H1 (cell line): ENCODE data around the gene GDI2. TPM values are rescaled to one million over a fixed set of nuclear protein-coding genes. Genes with fewer than 3 reads are reported as not detected.
A peak's percentile ranks its signal among the peaks of the same experiment; 100 is the strongest.

Experiments used
- CTCF ChIA-PET: fragments of 300-600 bp; sonication (Branson Sonifier 250); formaldehyde crosslinking; loops from one replicate; lab custom pipeline; 2021; ENCODE audit not compliant: partially characterized antibody; lab: Charles Lee
- POLR2A ChIA-PET: fragments of 300-600 bp; sonication (Branson Sonifier 250); formaldehyde crosslinking; loops from one replicate; lab custom pipeline; 2021; ENCODE audit warnings: inconsistent platforms; ENCODE audit not compliant: partially characterized antibody; lab: Charles Lee
- DNase-seq, 2 experiments: peaks; one replicate each; pipeline versions ENCODE4 v3.0.0 to v3.0.0-alpha.2; 2010 to 2022; ENCODE audit warnings: low spot score in 2 of 2, low read depth in 1 of 2, mixed read lengths in 1 of 2
- FAIRE-seq: peaks from 2 replicates; lab custom pipeline; 2011; peaks lifted over from hg19 to GRCh38; lab: Jason Lieb, UNC
- H2AFZ ChIP-seq: 2 replicates; pipeline ENCODE4 v1.8.1; 2012; ENCODE audit warnings: low read length, inconsistent platforms
- H2AK5ac ChIP-seq: 2 replicates; pipeline ENCODE4 v1.6.1; 2013; ENCODE audit warnings: low read depth, low read length
- H2BK120ac ChIP-seq: replicated peaks from 2 replicates; pipeline ENCODE3; 2013; ENCODE audit warnings: low read depth, low read length, inconsistent platforms
- H2BK12ac ChIP-seq: 2 replicates; pipeline ENCODE4 v1.6.1; 2013; ENCODE audit warnings: low read depth, low read length
- H2BK15ac ChIP-seq: 2 replicates; pipeline ENCODE4 v1.6.1; 2013; ENCODE audit warnings: low read length
- H2BK20ac ChIP-seq: 2 replicates; pipeline ENCODE4 v1.6.1; 2013; ENCODE audit warnings: low read length
- H2BK5ac ChIP-seq: 2 replicates; pipeline ENCODE4 v1.6.1; 2013; ENCODE audit warnings: low read depth, low read length
- H3K14ac ChIP-seq: 2 replicates; pipeline ENCODE4 v1.6.1; 2013; ENCODE audit warnings: inconsistent platforms; ENCODE audit not compliant: insufficient read length
- H3K18ac ChIP-seq: 2 replicates; pipeline ENCODE4 v1.6.1; 2013; ENCODE audit warnings: low read length; ENCODE audit errors: extremely low read depth
- H3K23ac ChIP-seq: 2 replicates; pipeline ENCODE4 v1.6.1; 2013; ENCODE audit warnings: inconsistent platforms; ENCODE audit not compliant: insufficient read length
- H3K23me2 ChIP-seq: 2 replicates; pipeline ENCODE4 v1.6.1; 2013; ENCODE audit warnings: low read depth, low read length
- H3K27ac ChIP-seq: 2 replicates; pipeline ENCODE4 v1.6.1; 2011; ENCODE audit warnings: low read depth, low read length, inconsistent platforms
- H3K27me3 ChIP-seq, 4 experiments: replicated peaks in 1 of 4; 1 replicate in 1 of 4; 2 replicates in 3 of 4; pipeline versions ENCODE4 v1.6.1 to v1.8.1; 2011 to 2013; ENCODE audit warnings: low read length in 3 of 4, mild to moderate bottlenecking in 3 of 4, inconsistent platforms in 2 of 4, mixed read lengths in 2 of 4, moderate library complexity in 1 of 4; ENCODE audit not compliant: control insufficient read depth in 3 of 4, insufficient read depth in 3 of 4; ENCODE audit errors: extremely low read depth in 1 of 4
- H3K36me3 ChIP-seq, 4 experiments: 2 replicates each; pipeline versions ENCODE4 v1.6.1 to v1.8.1; 2011 to 2013; ENCODE audit warnings: mild to moderate bottlenecking in 4 of 4, low read length in 3 of 4, moderate library complexity in 2 of 4, control low read depth in 1 of 4, inconsistent platforms in 1 of 4; ENCODE audit not compliant: insufficient read depth in 4 of 4, control insufficient read depth in 2 of 4
- H3K4ac ChIP-seq: replicated peaks from 2 replicates; pipeline ENCODE3; 2013; ENCODE audit warnings: low read length, low read depth, mixed read lengths, inconsistent platforms; ENCODE audit not compliant: insufficient read length
- H3K4me1 ChIP-seq, 4 experiments: replicated peaks in 1 of 4; 1 replicate in 1 of 4; 2 replicates in 3 of 4; pipeline versions ENCODE4 v1.6.1 to v1.8.1; 2011 to 2013; ENCODE audit warnings: low read length in 3 of 4, inconsistent platforms in 2 of 4, mixed read lengths in 1 of 4; ENCODE audit not compliant: insufficient read depth in 4 of 4, control insufficient read depth in 3 of 4
- H3K4me2 ChIP-seq, 2 experiments: 2 replicates each; pipeline versions ENCODE4 v1.6.1 to v1.8.1; 2011 to 2013; ENCODE audit warnings: low read depth in 2 of 2, low read length in 2 of 2, control low read depth in 1 of 2, inconsistent platforms in 1 of 2, mild to moderate bottlenecking in 1 of 2; ENCODE audit not compliant: insufficient read depth in 1 of 2
- H3K4me3 ChIP-seq, 4 experiments: fragments of 200-600, 300-600 bp in 1 of 4; sonication (generic), shearing (Covaris generic), sonication (Bioruptor Twin) in 1 of 4; 2 replicates each; pipeline versions ENCODE4 v1.5.1 to v1.8.1; 2011 to 2016; ENCODE audit warnings: low read length in 4 of 4, low read depth in 3 of 4, control low read depth in 2 of 4, inconsistent platforms in 2 of 4, mild to moderate bottlenecking in 2 of 4, mixed read lengths in 1 of 4, moderate library complexity in 1 of 4; ENCODE audit not compliant: insufficient read depth in 2 of 4; ENCODE audit errors: extremely low read depth in 1 of 4
- H3K56ac ChIP-seq: replicated peaks from 2 replicates; pipeline ENCODE3; 2013; ENCODE audit warnings: low read depth, mild to moderate bottlenecking, mixed read lengths, low read length, inconsistent platforms; ENCODE audit not compliant: insufficient read length
- H3K79me1 ChIP-seq: 2 replicates; pipeline ENCODE4 v1.6.1; 2013; ENCODE audit warnings: low read depth, low read length, control low read depth
- H3K79me2 ChIP-seq, 2 experiments: 2 replicates each; pipeline versions ENCODE4 v1.6.1 to v1.8.1; 2012 to 2013; ENCODE audit warnings: low read length in 2 of 2, mild to moderate bottlenecking in 2 of 2, inconsistent platforms in 1 of 2; ENCODE audit not compliant: insufficient read depth in 2 of 2, control insufficient read depth in 1 of 2
- H3K9ac ChIP-seq, 4 experiments: replicated peaks in 1 of 4; 1 replicate in 1 of 4; 2 replicates in 3 of 4; pipeline versions ENCODE4 v1.6.1 to v1.8.1; 2011 to 2013; ENCODE audit warnings: low read depth in 3 of 4, low read length in 3 of 4, control low read depth in 2 of 4, mild to moderate bottlenecking in 2 of 4, moderate library complexity in 2 of 4, inconsistent platforms in 1 of 4; ENCODE audit errors: extremely low read depth in 1 of 4
- H3K9me3 ChIP-seq, 2 experiments: 2 replicates each; pipeline versions ENCODE4 v1.6.1 to v1.8.1; 2012 to 2013; ENCODE audit warnings: mild to moderate bottlenecking in 2 of 2, moderate library complexity in 2 of 2, control low read depth in 1 of 2, inconsistent platforms in 1 of 2, low read depth in 1 of 2, low read length in 1 of 2, mixed read lengths in 1 of 2; ENCODE audit not compliant: insufficient read depth in 2 of 2
- H4K20me1 ChIP-seq, 2 experiments: replicated peaks in 1 of 2; 2 replicates each; pipeline versions ENCODE3 to v1.8.1; 2011 to 2013; ENCODE audit warnings: inconsistent platforms in 2 of 2, low read length in 2 of 2, mild to moderate bottlenecking in 1 of 2; ENCODE audit not compliant: insufficient read depth in 2 of 2, control insufficient read depth in 1 of 2
- H4K5ac ChIP-seq: 2 replicates; pipeline ENCODE4 v1.6.1; 2013; ENCODE audit warnings: low read length, low read depth, mixed read lengths, inconsistent platforms; ENCODE audit not compliant: insufficient read length
- H4K8ac ChIP-seq: 2 replicates; pipeline ENCODE4 v1.8.0; 2013; ENCODE audit warnings: mild to moderate bottlenecking, moderate library complexity, low read length, inconsistent platforms; ENCODE audit not compliant: insufficient read depth; ENCODE audit errors: extremely low read depth
- H4K91ac ChIP-seq: replicated peaks from 2 replicates; pipeline ENCODE3; 2013; ENCODE audit warnings: low read length, mixed read lengths, inconsistent platforms; ENCODE audit not compliant: insufficient read length
- BRCA1 ChIP-seq: IDR thresholded peaks from 2 replicates; pipeline ENCODE4 v1.6.1; 2012; ENCODE audit warnings: low read depth, low read length, improper control_type of control experiment
- KDM5A ChIP-seq: fragments of 200-600 bp; IDR thresholded peaks from 2 replicates; pipeline ENCODE4 v1.7.1; 2012; ENCODE audit warnings: mild to moderate bottlenecking, low read length, inconsistent platforms, mixed read lengths
- NRF1 ChIP-seq: IDR thresholded peaks from 2 replicates; pipeline ENCODE4 v1.6.1; 2011; ENCODE audit warnings: mild to moderate bottlenecking, low read depth, low read length, improper control_type of control experiment
- RNF2 ChIP-seq: fragments of 200-900, 300-1000 bp; sonication (generic); IDR thresholded peaks from 2 replicates; pipeline ENCODE4 v1.7.1; 2016; ENCODE audit warnings: borderline replicate concordance, low read depth, mild to moderate bottlenecking, antibody characterized with exemption, low read length; ENCODE audit not compliant: poor library complexity, severe bottlenecking; ENCODE audit errors: missing control alignments
- SIRT6 ChIP-seq: IDR thresholded peaks from one replicate; pipeline ENCODE4 v1.7.1; 2012; ENCODE audit warnings: low read length, inconsistent platforms
- TBP ChIP-seq: IDR thresholded peaks from 2 replicates; pipeline ENCODE4 v1.6.1; 2011; ENCODE audit warnings: low read depth, low read length, improper control_type of control experiment
- YY1 ChIP-seq: IDR thresholded peaks from 2 replicates; pipeline ENCODE4 v1.6.1; 2011; ENCODE audit warnings: low read depth, mild to moderate bottlenecking, low read length
- ZNF274 ChIP-seq: IDR thresholded peaks from 2 replicates; pipeline ENCODE4 v1.7.0; 2012; ENCODE audit warnings: low read length, borderline replicate concordance; ENCODE audit errors: extremely low read depth
- WGBS, 2 experiments: shearing (Covaris generic) in 1 of 2; methylation state at CpG; one replicate each; pipeline versions ENCODE4 v1.1.6 to v1.1.7; 2013 to 2015; ENCODE audit warnings: low lambda C conversion rate in 2 of 2, mixed read lengths in 2 of 2, inconsistent platforms in 1 of 2, low coverage in 1 of 2, missing lambda C conversion rate in 1 of 2; ENCODE audit not compliant: insufficient replicate concordance in 2 of 2, insufficient coverage in 1 of 2, insufficient read length in 1 of 2; ENCODE audit errors: extremely low coverage in 1 of 2, missing lambda C conversion rate in 1 of 2; 5-methylcytosine and 5-hydroxymethylcytosine counted together
- polyA plus RNA-seq, 7 experiments: library from polyadenylated mRNA; depleted of rRNA in 3 of 7; stranded (reverse) in 5 of 7; unstranded in 2 of 7; fragments of >200 nt in 5 of 7; fragments of 200-250 nt in 2 of 7; gene quantifications; 1 replicate in 5 of 7; 2 replicates in 1 of 7; 4 replicates in 1 of 7; pipeline versions ENCODE4 v1.2.1 to v1.2.3, GENCODE V29; 2011 to 2013; ENCODE audit warnings: missing spikeins in 2 of 7, mixed read lengths in 2 of 7
- total RNA-seq: library from RNA; stranded (reverse); fragmentation: NEBNext Ultra II Directional; extraction: Animal tissue kit (Norgen Biotek cat#: 25700); gene quantifications from 2 replicates; pipeline ENCODE4 v1.2.1, GENCODE V29; 2021
- TF ChIP-seq, protein P1 (sequence below): IDR thresholded peaks from 2 replicates; pipeline ENCODE4 v1.6.1; 2011; ENCODE audit warnings: low read depth, mild to moderate bottlenecking, low read length; ENCODE audit not compliant: insufficient read depth

GDI2 gene
- total and polyA plus RNA-seq, 2 of the 8 experiments (the other 6 are each of a cell fraction or from before 2014, with no cell fraction given): 168 to 385 TPM

DNA sequence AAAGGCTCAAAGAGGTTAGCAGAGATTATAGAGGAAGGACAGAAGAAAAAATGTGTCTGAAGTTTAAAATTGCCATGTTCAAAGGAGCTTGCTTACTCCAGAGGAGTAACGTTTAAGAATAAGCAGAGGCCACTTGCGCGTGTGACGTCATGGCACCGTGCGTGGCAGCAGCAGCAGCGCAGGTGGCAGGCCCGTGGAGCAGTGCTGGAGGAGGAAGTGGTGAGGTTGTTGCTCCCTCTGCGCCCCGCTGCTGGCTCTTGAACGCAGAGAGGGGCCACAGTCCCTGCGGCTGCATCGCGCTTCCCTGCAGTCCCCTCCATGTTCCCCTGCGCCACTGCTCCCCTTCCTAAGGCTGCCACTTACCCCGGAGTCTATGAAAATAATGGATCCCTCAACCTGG is 37.5 kb downstream of the GDI2 start:
- Histone ChIP-seq H3K4me2 (no peak overlapping the region), H3K27me3 (no peaks in the 10 kb centered on the region), H3K4me1 (no peaks in the 10 kb centered on the region), H4K8ac (no peak overlapping the region; the same call in 1 of the 2 replicates), H3K36me3 (peaks cover 5 to 28% (median 15%) of the 10 kb centered on the region in 4 experiments; a peak in 5 of 8 replicates), H3K9me3 (no peaks in the 10 kb centered on the region), H3K27ac (no peak overlapping the region), H2AK5ac (no peak overlapping the region), H3K14ac (no peak overlapping the region), H3K23ac (no peak overlapping the region), H2BK12ac (no peak overlapping the region), H3K56ac (no peak overlapping the region), H3K18ac (no peak overlapping the region), H2BK120ac (no peak overlapping the region), H4K5ac (no peak overlapping the region), H3K79me1 (peaks cover 15% of the 10 kb centered on the region), H4K20me1 (peaks cover 17 to 20% of the 10 kb centered on the region in 2 experiments), H3K9ac (no peak overlapping the region), H4K91ac (no peak overlapping the region), H2BK20ac (no peak overlapping the region), H2BK15ac (no peak overlapping the region), H2BK5ac (peak overlapping the region; percentile 77; the same call in 1 of the 2 replicates), H3K4me3 (no peak overlapping the region), H3K79me2 (peaks cover 12 to 92% of the 10 kb centered on the region in 2 experiments), H2AFZ (no peak overlapping the region), H3K4ac (no peak overlapping the region), H3K23me2 (no peaks in the 10 kb centered on the region)
- POLR2A ChIA-PET: interaction anchor here (1.4 to 3.1 kb wide), 2 partner anchors 19 to 114 kb away, joined by 3 to 9 read pairs; partner anchors contain the start of genes ANKRD16 and FBH1
- 89% methylated on average over 16 of the region's 16 CpGs; no CpG with 5 or more reads in 1 of the 2 experiments for WGBS, 2 experiments
- CTCF ChIA-PET: interaction anchor here (0.8 to 1.9 kb wide), 8 partner anchors 11 to 112 kb away, joined by 3 to 6 read pairs (median 3); no protein-coding TSS in a partner anchor
- FAIRE-seq (no peak), DNase-seq (no peak)
- TF ChIP-seq KDM5A (no peak), BRCA1 (no peak), ZNF274 (no peak), RNF2 (no peak), TBP (no peak), NRF1 (no peak), SIRT6 (no peak), YY1 (no peak)
- TF ChIP-seq, protein P1, sequence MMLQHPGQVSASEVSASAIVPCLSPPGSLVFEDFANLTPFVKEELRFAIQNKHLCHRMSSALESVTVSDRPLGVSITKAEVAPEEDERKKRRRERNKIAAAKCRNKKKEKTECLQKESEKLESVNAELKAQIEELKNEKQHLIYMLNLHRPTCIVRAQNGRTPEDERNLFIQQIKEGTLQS: no peak
